ENCODE data around the gene NRIP1. TPM values are rescaled to one million over a fixed set of nuclear protein-coding genes. Genes with fewer than 3 reads are reported as not detected.

NRIP1 gene
- total RNA-seq, 1 experiment from 2014 or later: 29.6 TPM

DNA sequence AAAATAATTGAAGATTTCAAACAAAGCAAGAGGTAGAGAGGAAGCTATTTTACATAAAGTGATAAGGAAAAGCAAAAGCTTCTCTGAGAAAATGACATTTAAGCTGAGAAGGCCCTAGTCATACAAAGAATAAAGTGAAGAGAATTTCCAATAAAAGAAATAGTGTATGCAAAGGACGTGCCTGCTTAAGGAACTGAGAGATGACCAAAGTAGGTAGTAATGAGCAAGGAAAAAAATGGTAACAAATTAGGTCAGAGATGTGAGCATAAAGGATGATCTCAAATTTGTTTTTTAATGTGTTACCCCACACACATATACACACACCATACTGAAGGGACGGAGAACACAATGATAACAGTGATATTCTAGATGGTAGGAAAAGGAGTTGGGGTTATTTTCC, 46.4 kb downstream of the NRIP1 start:
- no TSS peak for BruUV-seq (replicated peaks)
- intact Hi-C loops (cut with micrococcal nuclease): no loop called here

More for the DNA sequence above, 46.4 kb downstream of the NRIP1 start:
- no peak for TF ChIP-seq JUND (IDR thresholded peaks at IDR 0.05)
- TF ChIP-seq FOSL1 (IDR thresholded peaks at IDR 0.05; ENCODE audit: low read depth): no peak
- no peak for TF ChIP-seq CTCF (IDR thresholded peaks at IDR 0.05 in 2 of 3, conservative IDR thresholded peaks at IDR 0.05 in 1 of 3; ENCODE audit: borderline replicate concordance in 1 of 3, insufficient read depth in 1 of 3, low read depth in 2 of 3, low read length in 2 of 3)
- no peak for TF ChIP-seq POLR2AphosphoS5 (IDR thresholded peaks at IDR 0.05; ENCODE audit: low read depth, low read length)
- no peak for TF ChIP-seq SP1 (IDR thresholded peaks at IDR 0.05; ENCODE audit: low read depth)
- TF ChIP-seq, protein P1, sequence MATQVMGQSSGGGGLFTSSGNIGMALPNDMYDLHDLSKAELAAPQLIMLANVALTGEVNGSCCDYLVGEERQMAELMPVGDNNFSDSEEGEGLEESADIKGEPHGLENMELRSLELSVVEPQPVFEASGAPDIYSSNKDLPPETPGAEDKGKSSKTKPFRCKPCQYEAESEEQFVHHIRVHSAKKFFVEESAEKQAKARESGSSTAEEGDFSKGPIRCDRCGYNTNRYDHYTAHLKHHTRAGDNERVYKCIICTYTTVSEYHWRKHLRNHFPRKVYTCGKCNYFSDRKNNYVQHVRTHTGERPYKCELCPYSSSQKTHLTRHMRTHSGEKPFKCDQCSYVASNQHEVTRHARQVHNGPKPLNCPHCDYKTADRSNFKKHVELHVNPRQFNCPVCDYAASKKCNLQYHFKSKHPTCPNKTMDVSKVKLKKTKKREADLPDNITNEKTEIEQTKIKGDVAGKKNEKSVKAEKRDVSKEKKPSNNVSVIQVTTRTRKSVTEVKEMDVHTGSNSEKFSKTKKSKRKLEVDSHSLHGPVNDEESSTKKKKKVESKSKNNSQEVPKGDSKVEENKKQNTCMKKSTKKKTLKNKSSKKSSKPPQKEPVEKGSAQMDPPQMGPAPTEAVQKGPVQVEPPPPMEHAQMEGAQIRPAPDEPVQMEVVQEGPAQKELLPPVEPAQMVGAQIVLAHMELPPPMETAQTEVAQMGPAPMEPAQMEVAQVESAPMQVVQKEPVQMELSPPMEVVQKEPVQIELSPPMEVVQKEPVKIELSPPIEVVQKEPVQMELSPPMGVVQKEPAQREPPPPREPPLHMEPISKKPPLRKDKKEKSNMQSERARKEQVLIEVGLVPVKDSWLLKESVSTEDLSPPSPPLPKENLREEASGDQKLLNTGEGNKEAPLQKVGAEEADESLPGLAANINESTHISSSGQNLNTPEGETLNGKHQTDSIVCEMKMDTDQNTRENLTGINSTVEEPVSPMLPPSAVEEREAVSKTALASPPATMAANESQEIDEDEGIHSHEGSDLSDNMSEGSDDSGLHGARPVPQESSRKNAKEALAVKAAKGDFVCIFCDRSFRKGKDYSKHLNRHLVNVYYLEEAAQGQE (IDR thresholded peaks at IDR 0.05; ENCODE audit: low read depth): no peak
- no peak for TF ChIP-seq EZH2phosphoT487 (IDR thresholded peaks at IDR 0.05; ENCODE audit: borderline replicate concordance)
- TF ChIP-seq, protein P2, sequence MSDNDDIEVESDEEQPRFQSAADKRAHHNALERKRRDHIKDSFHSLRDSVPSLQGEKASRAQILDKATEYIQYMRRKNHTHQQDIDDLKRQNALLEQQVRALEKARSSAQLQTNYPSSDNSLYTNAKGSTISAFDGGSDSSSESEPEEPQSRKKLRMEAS (IDR thresholded peaks at IDR 0.05): no peak
- no peak for TF ChIP-seq ZFX (IDR thresholded peaks at IDR 0.05)
- no peak for TF ChIP-seq EZH2 (IDR thresholded peaks at IDR 0.05)
- TF ChIP-seq POLR2A (IDR thresholded peaks at IDR 0.05; ENCODE audit: borderline replicate concordance, extremely low read depth, insufficient read depth, insufficient read length): no peak
- TF ChIP-seq RAD21 (IDR thresholded peaks at IDR 0.05; ENCODE audit: low read depth): no peak
- TF ChIP-seq, protein P3, sequence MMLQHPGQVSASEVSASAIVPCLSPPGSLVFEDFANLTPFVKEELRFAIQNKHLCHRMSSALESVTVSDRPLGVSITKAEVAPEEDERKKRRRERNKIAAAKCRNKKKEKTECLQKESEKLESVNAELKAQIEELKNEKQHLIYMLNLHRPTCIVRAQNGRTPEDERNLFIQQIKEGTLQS (IDR thresholded peaks at IDR 0.05): no peak
- no peak for TF ChIP-seq ELF1 (IDR thresholded peaks at IDR 0.05; ENCODE audit: borderline replicate concordance, low read depth)
- no peak for TF ChIP-seq TCF7L2 (IDR thresholded peaks at IDR 0.05; ENCODE audit: borderline replicate concordance, extremely low read depth, insufficient read depth, insufficient read length)
- no peak for TF ChIP-seq CBX3 (IDR thresholded peaks at IDR 0.05; ENCODE audit: low read depth)
- no peak for TF ChIP-seq SRF (IDR thresholded peaks at IDR 0.05; ENCODE audit: low read depth)
- TF ChIP-seq EGR1 (IDR thresholded peaks at IDR 0.05; ENCODE audit: low read depth): no peak
- Histone ChIP-seq H2AFZ (ENCODE audit: low read depth, low read length, poor library complexity, severe bottlenecking) (no peak overlapping the region), H3K27ac (ENCODE audit: low read depth, low read length) (no peak overlapping the region), H3K4me3 (replicated peaks in 1 of 2; ENCODE audit: low read depth in 1 of 2, low read length in 2 of 2) (no peak overlapping the region), H3K27me3 (ENCODE audit: insufficient read depth, low read length) (no peaks in the 10 kb centered on the region), H3K79me2 (ENCODE audit: insufficient read depth, low read length) (peaks cover 93% of the 10 kb centered on the region), H3K36me3 (ENCODE audit: control insufficient read depth in 1 of 2, insufficient read depth in 2 of 2, low read length in 2 of 2) (0 out of 4 replicates have a peak, but pooled peaks cover 0 to 3% of the 10 kb centered on the region in 2 experiments), H3K9ac (ENCODE audit: low read length) (no peak overlapping the region), H3K9me2 (ENCODE audit: insufficient read depth) (no peaks in the 10 kb centered on the region), H3K4me1 (ENCODE audit: control insufficient read depth in 1 of 2, insufficient read depth in 2 of 2, low read length in 2 of 2) (peaks cover 0 to 5% of the 10 kb centered on the region in 2 experiments; a peak in 1 of 4 replicates), H3K4me2 (ENCODE audit: low read length) (no peak overlapping the region), H4K20me1 (ENCODE audit: insufficient read depth) (no peaks in the 10 kb centered on the region), H3K9me3 (ENCODE audit: control insufficient read depth in 1 of 2, insufficient read depth in 1 of 2, low read depth in 1 of 2, low read length in 2 of 2) (no peaks in the 10 kb centered on the region)
- CTCF ChIA-PET: no interaction called here
- POLR2A ChIA-PET: no interaction called here
- RAD21 ChIA-PET (ENCODE audit: low non-redundant PET in 1 of 2, low total read pairs in 2 of 2, uncharacterized antibody in 2 of 2, unreplicated experiment in 2 of 2): no interaction called here
- ATAC-seq (no peak), DNase-seq (ENCODE audit: low read depth, low spot score) (no peak)

All from HCT116 (cell line).